BJ (cell line): ENCODE measurements around the gene CASQ2. TPM values are rescaled to one million over a fixed set of nuclear protein-coding genes. Genes with fewer than 3 reads are reported as not detected.

Experiments
- CTCF ChIA-PET: fragments of 350-600 bp; formaldehyde crosslinking; extraction: SDS; loops from one replicate; lab custom pipeline; 2021; ENCODE audit warnings: antibody characterized with exemption, inconsistent platforms; lab: Yijun Ruan, JAX
- POLR2A ChIA-PET: fragments of 300-600 bp; sonication (Branson Sonifier 250); formaldehyde crosslinking; extraction: SDS; loops from one replicate; lab custom pipeline; 2021; ENCODE audit warnings: antibody characterized with exemption; lab: Charles Lee
- DNase-seq: peaks from one replicate; pipeline ENCODE4 v3.0.0-alpha.2; 2011; ENCODE audit warnings: low read depth
- H3K27me3 ChIP-seq: 2 replicates; pipeline ENCODE4 v1.6.0; 2011; ENCODE audit warnings: low read length; ENCODE audit not compliant: control insufficient read depth, insufficient read depth
- H3K36me3 ChIP-seq: 2 replicates; pipeline ENCODE4 v1.5.1; 2011; ENCODE audit warnings: low read length; ENCODE audit not compliant: control insufficient read depth, insufficient read depth
- H3K4me3 ChIP-seq: 2 replicates; pipeline ENCODE4 v1.5.1; 2011; ENCODE audit warnings: low read depth, mild to moderate bottlenecking, control low read depth, low read length
- polyA plus RNA-seq: library from polyadenylated mRNA; depleted of rRNA; stranded (reverse); fragments of >200 nt; gene quantifications from 2 replicates; pipeline ENCODE4 v1.2.3, GENCODE V29; 2011; rRNA removed
- TF ChIP-seq, protein P1 (sequence below): IDR thresholded peaks from 2 replicates; pipeline ENCODE4 v1.5.1; 2011; ENCODE audit warnings: low read depth, mild to moderate bottlenecking, control low read depth, inconsistent platforms, low read length, moderate library complexity; ENCODE audit not compliant: insufficient read depth

Gene CASQ2
- polyA plus RNA-seq, 1 experiment, result not detected

- DNase-seq, result no peak
- no peaks in the 10 kb centered on the region for H3K27me3 ChIP-seq
- CTCF ChIA-PET, result no interaction called here
- TF ChIP-seq, protein P1, sequence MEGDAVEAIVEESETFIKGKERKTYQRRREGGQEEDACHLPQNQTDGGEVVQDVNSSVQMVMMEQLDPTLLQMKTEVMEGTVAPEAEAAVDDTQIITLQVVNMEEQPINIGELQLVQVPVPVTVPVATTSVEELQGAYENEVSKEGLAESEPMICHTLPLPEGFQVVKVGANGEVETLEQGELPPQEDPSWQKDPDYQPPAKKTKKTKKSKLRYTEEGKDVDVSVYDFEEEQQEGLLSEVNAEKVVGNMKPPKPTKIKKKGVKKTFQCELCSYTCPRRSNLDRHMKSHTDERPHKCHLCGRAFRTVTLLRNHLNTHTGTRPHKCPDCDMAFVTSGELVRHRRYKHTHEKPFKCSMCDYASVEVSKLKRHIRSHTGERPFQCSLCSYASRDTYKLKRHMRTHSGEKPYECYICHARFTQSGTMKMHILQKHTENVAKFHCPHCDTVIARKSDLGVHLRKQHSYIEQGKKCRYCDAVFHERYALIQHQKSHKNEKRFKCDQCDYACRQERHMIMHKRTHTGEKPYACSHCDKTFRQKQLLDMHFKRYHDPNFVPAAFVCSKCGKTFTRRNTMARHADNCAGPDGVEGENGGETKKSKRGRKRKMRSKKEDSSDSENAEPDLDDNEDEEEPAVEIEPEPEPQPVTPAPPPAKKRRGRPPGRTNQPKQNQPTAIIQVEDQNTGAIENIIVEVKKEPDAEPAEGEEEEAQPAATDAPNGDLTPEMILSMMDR, result no peak
- H3K4me3 ChIP-seq, result no peak overlapping the region
- POLR2A ChIA-PET, result no interaction called here
- peaks cover 3% of the 10 kb centered on the region for H3K36me3 ChIP-seq
Measured at GRCh38 chr1:115651391-115651790, 117.1 kb downstream of the CASQ2 start.

DNA sequence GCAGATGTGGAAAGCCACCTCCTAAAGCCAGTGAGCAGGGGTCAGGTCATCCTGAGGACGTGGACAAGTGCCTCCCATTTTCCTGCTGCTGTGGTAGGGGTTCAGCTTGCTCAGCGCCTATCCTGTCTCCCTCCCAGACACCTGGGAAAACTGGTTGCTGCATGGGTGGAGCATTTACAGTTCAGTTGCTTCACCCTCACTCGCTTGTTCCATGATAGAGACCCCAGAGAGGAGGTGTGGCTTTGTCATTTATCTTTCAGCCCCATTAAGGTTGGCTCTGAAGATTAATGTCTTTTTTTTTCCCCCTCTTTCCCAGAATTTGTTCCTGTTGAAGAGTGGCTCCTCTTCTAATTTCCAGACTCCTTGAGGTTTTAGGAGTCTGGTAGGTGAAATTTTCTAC is 117.6 kb downstream of the CASQ2 start:
- ChIA-PET POLR2A (no interaction called here), CTCF (no interaction called here)
- no peak overlapping the region for H3K4me3 ChIP-seq
- DNase-seq, result no peak
- H3K27me3 ChIP-seq, result no peaks in the 10 kb centered on the region
- H3K36me3 ChIP-seq, result peaks cover 3% of the 10 kb centered on the region
- TF ChIP-seq, protein P1, result no peak

Other genes starting within 250 kb of the CASQ2 start
- gene VANGL1, start 126.7 kb downstream of the CASQ2 start, polyA plus RNA-seq, result 11.4 and 11.6 TPM in 2 replicates
- not detected in 2 replicates for gene NHLH2, start 72.4 kb upstream of the CASQ2 start, polyA plus RNA-seq
- gene SLC22A15, start 207.8 kb upstream of the CASQ2 start, polyA plus RNA-seq, result 6.4 and 9.2 TPM in 2 replicates